Thoracic aorta (tissue), 2 donors: ENCODE data around the gene STXBP2. TPM values are rescaled to one million over a fixed set of nuclear protein-coding genes. Genes with fewer than 3 reads are reported as not detected.

Experiments
- ATAC-seq: fragments of 150-250 bp; one replicate; pipeline ENCODE4 v1.8.0; 2017; ENCODE audit warnings: low read depth; ENCODE audit not compliant: insufficient number of reproducible peaks, low FRiP score
- DNase-seq: peaks from one replicate; pipeline ENCODE4 v3.0.0-alpha.2; 2020; ENCODE audit warnings: low spot score
- H3K27ac ChIP-seq, 2 donors: fragments of 200-600 bp; sonication (generic); 1 replicate in 1 of 2; 2 replicates in 1 of 2; pipeline ENCODE4 v1.5.1; 2016; ENCODE audit warnings: mild to moderate bottlenecking in 2 of 2, moderate library complexity in 2 of 2
- H3K27me3 ChIP-seq: fragments of 200-600 bp; sonication (generic); replicated peaks from 2 replicates; pipeline ENCODE4 v1.6.0; 2016; ENCODE audit warnings: mild to moderate bottlenecking; ENCODE audit not compliant: insufficient read depth
- H3K36me3 ChIP-seq: fragments of 200-600 bp; sonication (generic); one replicate; pipeline ENCODE4 v1.5.1; 2016
- H3K4me1 ChIP-seq, 2 donors: fragments of 200-600 bp; sonication (generic); 1 replicate in 1 of 2; 2 replicates in 1 of 2; pipeline versions ENCODE4 v1.5.1 to v1.6.0; 2016; ENCODE audit warnings: low read depth in 2 of 2, mild to moderate bottlenecking in 1 of 2; ENCODE audit not compliant: control insufficient read depth in 1 of 2
- H3K4me3 ChIP-seq: fragments of 200-600 bp; sonication (generic); 2 replicates; pipeline ENCODE4 v1.5.1; 2016; ENCODE audit warnings: mild to moderate bottlenecking
- H3K9me3 ChIP-seq: fragments of 200-600 bp; sonication (generic); 2 replicates; pipeline ENCODE4 v1.5.1; 2016
- CTCF ChIP-seq: fragments of 200-600 bp; sonication (generic); IDR thresholded peaks from one replicate; pipeline ENCODE4 v1.5.1; 2019; ENCODE audit warnings: antibody characterized with exemption
- total RNA-seq, 2 donors: library from RNA; depleted of rRNA; stranded (reverse); fragments of >200 nt; gene quantifications; one replicate each; pipeline versions ENCODE4 v1.1.0 to v1.2.3, GENCODE V29; 2016

The STXBP2 gene
- total RNA-seq, 2 donors from 2014 or later: 20.2 to 23.4 TPM

GRCh38 chr19:7694499-7694898 lies 57.6 kb downstream of the STXBP2 start:
- Histone ChIP-seq H3K4me3 (no peak overlapping the region), H3K27me3 (no peaks in the 10 kb centered on the region), H3K4me1 (no peaks in the 10 kb centered on the region), H3K27ac (no peak overlapping the region), H3K9me3 (no peaks in the 10 kb centered on the region), H3K36me3 (no peaks in the 10 kb centered on the region)
- ATAC-seq (no peak), DNase-seq (no peak)
- no peak for TF ChIP-seq CTCF

Other genes with a start within 250 kb of the STXBP2 start
- gene PEX11G, start 148.1 kb upstream of the STXBP2 start, total RNA-seq: under 1 TPM in 1 of 2 donors, not detected in 1; 0.63 TPM
- 10 to 100 TPM; 44.5 to 88.9 TPM for gene ZNF358, start 121.0 kb upstream of the STXBP2 start, total RNA-seq
- gene MCOLN1, start 114.5 kb upstream of the STXBP2 start, total RNA-seq: 10 to 100 TPM; 19.6 to 34.8 TPM
- 100 to 1,000 TPM; 128 to 143 TPM for gene PNPLA6, start 101.4 kb upstream of the STXBP2 start, total RNA-seq
- gene CAMSAP3, start 41.2 kb upstream of the STXBP2 start, total RNA-seq: under 1 TPM in 1 of 2 donors, not detected in 1; 0.85 TPM
- 10 to 100 TPM; 34.1 to 40.6 TPM for gene XAB2, start 7.6 kb upstream of the STXBP2 start, total RNA-seq
- 10 to 100 TPM in 1 of 2 donors, 1 to 10 TPM in 1; 4.5 to 11.9 TPM for gene PET100, start 7.3 kb upstream of the STXBP2 start, total RNA-seq
- gene PCP2, start 3.4 kb upstream of the STXBP2 start, total RNA-seq: not detected
- not detected for gene RETN, start 31.9 kb downstream of the STXBP2 start, total RNA-seq
- under 1 TPM in 1 of 2 donors, not detected in 1; 0.92 TPM for gene MCEMP1, start 40.0 kb downstream of the STXBP2 start, total RNA-seq
- gene TRAPPC5, start 43.7 kb downstream of the STXBP2 start, total RNA-seq: 10 to 100 TPM; 69.8 to 70.0 TPM
- 1 to 10 TPM; 1.4 to 1.5 TPM for gene FCER2, start 65.0 kb downstream of the STXBP2 start, total RNA-seq
- gene CLEC4G, start 95.0 kb downstream of the STXBP2 start, total RNA-seq: 1 to 10 TPM in 1 of 2 donors, under 1 TPM in 1; 0.49 to 6.2 TPM
- gene CD209, start 110.4 kb downstream of the STXBP2 start, total RNA-seq: 10 to 100 TPM in 1 of 2 donors, 1 to 10 TPM in 1; 6.8 to 14.2 TPM
- not detected for gene CLEC4M, start 126.1 kb downstream of the STXBP2 start, total RNA-seq
- gene EVI5L, start 193.1 kb downstream of the STXBP2 start, total RNA-seq: 10 to 100 TPM; 12.1 to 16.8 TPM
- gene PRR36, start 237.3 kb downstream of the STXBP2 start, total RNA-seq: not detected